Measurements from ENCODE around the gene MUC4.
"Not testable (repeated sequence)": the region's sequence is repeated elsewhere in the genome, so short reads cannot be mapped to it uniquely, and the experiment has no call there.

Gene MUC4

DNA sequence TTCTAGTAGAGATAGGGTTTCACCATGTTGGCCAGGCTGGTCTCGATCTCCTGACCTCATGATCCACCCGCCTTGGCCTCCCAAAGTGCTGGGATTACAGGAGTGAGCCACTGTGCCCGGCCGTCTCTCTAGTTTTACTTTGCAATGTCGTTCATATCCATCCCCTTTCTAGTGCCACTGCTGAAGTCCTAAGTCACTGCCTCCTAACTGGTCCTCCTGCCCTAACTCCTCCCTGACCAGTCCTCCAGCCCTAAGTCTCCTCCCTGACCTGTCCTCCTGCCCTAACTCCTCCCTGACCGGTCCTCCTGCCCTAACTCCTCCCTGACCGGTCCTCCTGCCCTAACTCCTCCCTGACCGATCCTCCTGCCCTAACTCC, 99.2 kb downstream of the MUC4 start:
- not testable (repeated sequence) for DNase-seq

DNA sequence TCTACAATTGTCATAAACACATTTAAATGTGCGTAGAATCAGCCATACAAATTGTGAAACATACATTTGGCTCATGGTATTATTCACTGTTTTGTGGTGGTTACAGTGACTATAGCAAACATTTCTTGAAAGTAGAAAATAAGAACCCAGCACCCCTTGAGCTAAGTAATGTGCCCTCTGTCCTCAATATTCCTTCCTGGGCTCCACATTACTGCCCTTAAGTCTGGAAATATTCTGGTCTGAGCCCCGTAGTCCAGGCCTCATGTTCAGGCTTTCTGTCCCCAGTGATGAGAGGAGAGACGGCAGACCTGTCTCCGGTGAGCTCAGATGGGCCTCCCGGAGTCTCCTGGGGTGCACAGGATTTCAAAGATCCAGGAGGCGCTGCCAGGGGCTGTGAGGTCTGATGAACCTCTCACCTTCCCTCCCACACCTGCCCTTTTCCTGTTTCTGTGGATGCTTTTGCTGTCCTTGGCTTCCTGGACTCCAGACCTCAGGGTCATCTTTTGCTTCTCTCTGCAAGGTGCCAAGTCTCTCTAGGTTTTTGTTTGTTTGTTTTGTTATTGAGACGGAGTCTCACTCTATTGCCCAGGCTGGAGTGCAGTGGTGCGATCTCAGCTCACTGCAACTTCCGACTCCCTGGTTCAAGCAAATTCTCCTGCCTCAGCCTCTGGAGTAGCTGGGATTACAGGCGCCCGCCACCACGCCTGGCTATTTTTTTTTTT, 99.8 kb downstream of the MUC4 start:
- DNase-seq, result no peak

DNA sequence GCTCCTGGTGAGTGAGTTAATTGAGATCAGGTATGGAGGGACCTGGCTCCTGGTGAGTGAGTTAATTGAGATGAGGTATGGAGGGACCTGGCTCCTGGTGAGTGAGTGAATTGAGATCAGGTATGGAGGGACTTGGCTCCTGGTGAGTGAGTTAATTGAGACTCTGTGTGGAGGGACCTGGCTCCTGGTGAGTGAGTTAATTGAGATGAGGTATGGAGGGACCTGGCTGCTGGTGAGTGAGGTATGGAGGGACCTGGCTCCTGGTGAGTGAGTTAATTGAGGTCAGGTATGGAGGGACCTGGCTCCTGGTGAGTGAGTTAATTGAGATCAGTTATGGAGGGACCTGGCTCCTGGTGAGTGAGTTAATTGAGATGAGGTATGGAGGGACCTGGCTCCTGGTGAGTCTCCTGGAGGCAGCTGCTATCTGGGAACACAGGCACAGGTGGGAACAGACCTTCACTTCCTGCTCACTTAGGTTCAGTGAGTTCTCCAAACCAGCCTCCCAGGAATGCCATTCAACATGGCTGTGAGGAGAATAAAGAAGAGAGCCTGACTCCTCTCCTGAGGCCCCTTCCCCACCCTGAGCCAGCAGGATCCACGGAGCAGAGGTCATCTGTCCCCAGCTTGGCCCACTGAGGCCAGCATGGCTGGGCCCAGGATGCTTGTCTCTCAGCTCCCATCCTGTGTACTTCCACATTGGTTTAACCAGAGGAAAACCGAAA, 100.5 kb downstream of the MUC4 start:
- DNase-seq, result not testable (repeated sequence)

DNA sequence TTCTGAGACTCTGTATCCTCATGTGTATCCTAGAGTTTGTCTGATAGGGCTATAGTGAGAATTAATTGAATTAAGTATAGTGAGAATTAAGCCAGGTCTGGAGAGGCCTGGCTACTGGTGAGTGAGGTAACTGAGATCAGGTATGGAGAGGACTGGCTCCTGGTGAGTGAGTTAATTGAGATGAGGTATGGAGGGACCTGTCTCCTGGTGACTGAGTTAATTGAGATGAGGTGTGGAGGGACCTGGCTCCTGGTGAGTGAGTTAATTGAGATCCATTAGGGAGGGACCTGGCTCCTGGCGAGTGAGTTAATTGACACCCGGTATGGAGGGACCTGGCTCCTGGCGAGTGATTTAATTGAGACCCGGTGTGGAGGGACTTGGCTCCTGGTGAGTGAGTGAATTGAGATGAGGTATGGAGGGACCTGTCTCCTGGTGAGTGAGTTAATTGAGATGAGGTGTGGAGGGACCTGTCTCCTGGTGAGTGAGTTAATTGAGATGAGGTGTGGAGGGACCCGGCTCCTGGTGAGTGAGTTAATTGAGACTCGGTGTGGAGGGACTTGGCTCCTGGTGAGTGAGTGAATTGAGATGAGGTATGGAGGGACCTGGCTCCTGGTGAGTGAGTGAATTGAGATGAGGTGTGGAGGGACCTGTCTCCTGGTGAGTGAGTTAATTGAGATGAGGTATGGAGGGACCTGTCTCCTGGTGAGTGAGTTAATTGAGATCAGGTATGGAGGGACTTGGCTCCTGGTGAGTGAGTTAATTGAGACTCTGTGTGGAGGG, 101.4 kb downstream of the MUC4 start:
- DNase-seq, result not testable (repeated sequence)

DNA sequence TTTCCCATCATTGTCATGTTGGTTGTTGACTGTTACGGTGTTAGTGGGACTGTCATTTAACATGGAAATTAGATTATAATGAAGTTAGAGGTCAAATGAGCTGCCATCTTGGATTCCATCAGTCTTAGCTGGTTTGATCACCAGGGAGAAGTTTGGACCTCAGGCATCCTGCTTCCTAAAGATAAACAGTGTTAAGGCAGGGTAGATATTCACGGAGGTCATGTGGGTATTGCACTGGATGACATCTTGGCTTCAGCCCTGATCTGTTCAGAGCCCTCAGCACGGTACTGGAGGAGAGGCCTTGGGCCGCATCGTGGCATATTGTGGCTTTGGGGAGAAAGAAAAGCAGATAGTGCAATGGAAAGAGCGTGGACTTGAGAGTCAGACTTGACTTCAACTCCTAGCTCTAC, 102.0 kb downstream of the MUC4 start:
- no peak for DNase-seq

DNA sequence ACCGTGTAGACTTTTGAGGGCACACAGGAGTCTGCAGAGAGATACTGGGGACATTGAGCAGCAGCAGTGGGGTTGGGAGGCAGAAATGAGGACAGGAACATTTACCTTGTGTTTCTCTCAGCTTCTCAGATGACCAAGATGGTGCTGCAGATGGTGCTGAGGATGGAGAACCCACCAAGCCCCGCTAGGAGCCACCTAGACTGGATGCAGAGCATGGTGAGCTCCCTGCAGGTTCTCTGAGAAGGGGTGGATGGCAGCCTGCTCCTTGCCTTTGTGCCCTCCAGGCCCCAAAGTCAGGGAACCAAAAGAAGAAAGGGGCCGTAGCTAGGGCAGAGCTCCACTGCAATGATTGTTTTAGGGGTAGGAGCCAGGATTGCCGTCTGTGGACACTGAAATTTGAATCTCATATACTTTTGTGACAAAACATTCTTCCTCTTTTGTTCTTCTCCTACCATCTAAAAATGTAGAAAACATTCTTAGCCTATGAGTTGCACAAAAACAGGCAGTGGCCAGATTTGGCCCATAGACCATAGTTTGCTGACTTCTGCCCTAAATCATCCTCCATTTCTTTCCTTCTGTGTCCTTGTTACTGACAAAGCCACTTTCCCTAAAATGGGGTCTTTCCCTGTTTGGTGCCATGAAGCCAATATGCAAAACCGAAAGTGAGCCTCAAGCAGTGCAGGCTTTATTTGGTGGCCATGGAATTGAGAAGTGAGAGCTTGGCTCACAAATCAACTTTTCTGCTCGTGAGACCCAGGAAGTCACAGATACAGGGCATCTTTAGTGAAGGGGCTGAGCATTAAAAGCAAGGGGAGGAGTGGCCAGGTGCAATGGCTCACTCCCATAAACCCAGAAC, 102.9 kb downstream of the MUC4 start:
- no peak for DNase-seq

DNA sequence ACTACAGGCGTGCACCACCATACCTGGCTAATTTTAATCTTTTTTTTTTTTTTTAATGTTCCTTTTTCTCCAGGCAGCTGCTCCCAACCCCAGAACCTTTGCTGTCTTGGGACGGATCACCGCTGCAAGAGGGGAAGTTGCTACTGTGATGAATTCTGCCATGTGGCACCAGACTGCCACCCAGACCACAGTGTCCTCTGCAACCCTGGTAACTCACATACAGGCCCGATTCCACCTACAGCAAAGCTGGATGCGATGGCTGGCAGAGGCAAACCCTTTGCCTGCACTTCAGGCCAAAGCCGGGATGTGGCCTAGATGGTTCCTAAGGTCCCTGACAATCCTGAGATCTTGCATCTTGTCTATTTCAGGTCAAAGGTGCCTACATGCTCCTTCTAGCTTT, 103.7 kb downstream of the MUC4 start:
- DNase-seq, result no peak

DNA sequence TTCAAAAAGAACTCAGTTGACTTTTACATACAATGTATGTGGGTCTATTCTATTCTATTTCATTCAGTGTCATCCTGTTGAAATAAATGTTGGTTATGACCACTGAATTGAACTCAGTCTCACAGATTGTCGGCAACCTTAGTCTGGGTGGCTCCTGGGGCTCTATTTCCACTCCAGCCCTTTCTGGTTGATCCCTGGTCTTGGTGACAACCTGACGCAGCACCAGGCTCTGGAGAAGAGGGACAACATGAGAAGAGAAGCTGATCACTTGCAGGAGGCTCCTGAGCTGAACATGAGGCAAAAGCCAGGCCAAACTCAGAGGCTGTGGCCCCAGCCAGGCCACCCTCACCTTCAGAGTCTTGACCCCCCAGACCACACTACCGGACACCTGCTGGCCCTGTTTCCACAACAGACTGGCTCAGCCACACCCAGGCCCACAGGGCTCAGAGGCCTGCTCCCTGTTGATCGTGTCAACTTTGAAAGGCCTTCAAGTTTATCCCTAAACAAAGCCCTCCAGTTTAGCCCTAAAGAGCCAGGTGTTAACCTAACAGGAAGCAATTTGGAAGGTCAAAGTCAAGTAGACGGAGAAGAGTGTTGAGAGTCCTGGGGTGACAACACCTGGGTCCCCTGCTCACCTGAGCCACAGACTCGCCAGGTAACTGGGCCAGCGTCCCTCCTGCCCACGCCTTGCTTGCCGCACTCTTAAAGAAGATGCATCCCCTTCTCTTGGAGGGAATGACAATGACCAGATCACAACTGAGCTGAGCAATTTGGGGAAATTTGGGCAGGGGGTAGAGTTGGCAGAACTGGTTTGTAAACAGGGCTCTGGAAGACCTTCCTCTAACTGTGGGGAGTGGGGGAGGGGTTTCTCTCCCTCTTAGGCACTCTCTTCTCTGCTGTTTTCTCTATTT, 106.4 kb downstream of the MUC4 start:
- DNase-seq, result no peak

DNA sequence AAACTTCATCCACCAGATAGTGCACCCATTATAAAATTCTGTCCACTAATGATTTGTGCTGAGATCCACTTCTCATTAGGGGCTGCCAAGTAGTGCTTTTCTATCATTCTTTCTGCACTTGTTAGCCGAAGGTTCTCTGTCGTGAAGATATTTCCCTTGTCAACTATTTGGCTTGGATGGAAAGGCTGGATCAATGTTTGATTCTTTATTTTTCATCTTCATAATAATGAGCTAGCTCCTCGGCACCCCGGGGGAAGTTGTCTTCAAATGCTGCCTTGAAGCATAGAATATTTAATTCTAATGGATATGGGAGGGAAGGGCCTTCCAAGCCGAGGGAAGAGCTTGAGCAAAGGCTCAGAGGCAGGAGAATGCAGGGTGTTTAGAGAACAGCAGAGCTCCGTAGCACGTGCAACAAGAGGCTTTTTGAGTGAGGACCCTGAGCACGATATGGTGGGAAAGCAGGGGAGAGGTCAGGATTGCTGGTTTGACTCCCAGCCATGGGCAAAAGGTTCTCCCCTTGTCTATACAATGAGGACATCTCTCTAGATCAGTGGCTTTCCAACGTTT, 107.2 kb downstream of the MUC4 start:
- no peak for DNase-seq

DNA sequence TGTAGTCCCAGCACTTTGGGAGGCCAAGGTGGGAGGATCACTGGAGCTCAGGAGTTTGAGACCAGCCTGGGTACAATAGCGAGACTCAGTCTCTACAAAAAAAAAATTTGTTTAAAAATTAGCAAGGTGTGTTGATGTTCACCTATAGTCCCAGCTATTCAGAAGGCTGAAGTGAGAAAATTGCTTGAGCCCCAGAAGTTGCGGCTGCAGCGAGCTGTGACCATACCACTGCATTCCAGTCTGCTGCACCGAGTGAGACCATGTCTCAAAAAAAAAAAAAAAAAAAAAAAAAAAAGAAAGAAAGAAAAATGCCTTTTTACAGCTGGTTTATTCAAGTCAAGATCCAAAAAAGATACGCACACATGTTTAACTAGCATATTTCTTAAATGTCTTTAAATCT, 108.0 kb downstream of the MUC4 start:
- no peak for DNase-seq

DNA sequence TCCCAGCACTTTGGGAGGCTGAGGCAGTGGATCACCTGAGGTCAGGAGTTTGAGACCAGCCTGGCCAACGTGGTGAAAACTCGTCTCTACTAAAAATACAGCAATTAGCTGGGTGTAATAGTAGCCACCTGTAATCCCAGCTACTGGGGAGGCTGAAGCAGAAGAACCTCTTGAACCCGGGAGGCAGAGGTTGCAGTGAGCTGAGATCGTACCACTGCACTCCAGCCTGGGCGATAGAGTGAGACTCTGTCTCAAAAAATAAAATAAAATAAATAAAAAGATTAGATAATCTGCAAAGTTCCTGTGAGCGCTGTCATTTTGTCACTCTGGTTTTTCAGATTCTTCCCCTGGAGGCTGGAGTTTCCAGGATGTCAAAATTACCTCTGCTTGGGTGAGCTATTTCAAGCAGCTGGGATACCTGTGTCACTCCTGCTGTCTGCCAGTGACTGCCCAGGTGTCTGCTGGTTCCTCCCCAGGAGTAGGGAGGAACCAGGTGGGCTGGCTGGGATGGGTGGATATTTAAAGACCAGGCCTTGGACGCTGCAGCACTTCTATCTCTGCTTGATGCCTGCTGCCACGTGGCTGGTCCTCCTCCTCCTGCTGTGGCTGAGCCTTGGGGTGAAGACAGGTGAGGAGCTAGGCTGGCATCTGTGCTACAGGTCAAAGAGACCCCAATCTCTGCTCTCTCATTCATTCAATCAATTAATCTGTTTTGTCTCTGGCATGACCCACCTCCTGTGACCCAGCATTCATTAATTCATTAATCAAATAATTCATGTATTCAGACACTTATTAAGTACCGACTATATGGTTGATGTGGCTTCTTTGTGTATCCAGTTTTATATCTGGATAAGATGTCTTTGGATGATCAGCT, 110.5 kb downstream of the MUC4 start:
- DNase-seq, result no peak

DNA sequence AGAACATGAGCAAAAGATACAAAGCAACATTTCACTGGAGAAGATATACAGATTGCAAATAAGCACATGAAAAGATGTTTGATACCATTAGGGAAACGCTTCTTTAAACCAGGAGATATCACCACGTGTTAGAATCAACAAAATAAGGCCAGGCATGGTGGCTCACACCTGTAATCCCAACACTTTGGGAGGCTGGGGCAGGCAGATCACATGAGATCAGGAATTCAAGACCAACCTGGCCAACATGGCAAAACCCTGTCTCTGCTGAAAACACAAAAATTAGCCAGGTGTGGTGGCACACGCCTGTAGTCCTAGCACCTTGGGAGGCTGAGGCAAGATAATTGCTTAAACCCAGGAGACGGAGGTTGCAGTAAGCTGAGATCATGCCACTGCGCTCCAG, 111.4 kb downstream of the MUC4 start:
- DNase-seq, result no peak

DNA sequence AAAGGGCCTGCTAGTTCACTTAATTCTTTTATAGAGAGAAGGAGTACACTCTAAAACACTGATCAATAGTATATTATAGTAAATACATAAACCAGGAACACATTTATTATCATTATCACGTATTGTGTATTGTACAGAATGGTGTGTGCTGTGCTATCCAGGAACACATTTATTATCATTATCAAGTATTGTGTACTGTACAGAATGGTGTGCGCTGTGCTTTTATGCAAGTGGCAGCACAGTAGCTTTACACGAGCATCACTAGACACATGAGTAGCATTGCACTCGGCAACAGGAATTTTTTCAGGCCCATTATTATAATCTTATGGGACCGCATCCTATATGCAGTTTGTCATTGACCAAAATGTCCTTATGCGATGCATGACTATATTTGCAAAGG, 111.9 kb downstream of the MUC4 start:
- no peak for DNase-seq

DNA sequence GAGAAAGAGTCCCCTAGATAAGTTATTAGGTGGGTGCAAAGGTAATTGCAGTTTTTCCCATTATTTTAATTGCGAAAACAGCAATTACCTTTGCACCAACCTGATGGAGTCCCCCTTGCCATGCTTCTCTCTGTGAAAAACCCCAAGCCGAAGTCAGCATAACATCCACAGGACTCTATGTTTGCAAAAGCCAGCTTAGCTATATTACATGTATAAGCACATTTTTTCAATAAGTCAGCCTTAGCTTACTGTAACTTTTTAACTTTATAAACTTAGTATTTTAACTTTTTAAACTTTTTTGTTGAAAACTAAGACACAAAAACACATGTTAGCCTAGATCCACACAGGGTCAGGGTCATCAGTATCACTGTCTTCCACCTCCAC, 112.3 kb downstream of the MUC4 start:
- no peak for DNase-seq

DNA sequence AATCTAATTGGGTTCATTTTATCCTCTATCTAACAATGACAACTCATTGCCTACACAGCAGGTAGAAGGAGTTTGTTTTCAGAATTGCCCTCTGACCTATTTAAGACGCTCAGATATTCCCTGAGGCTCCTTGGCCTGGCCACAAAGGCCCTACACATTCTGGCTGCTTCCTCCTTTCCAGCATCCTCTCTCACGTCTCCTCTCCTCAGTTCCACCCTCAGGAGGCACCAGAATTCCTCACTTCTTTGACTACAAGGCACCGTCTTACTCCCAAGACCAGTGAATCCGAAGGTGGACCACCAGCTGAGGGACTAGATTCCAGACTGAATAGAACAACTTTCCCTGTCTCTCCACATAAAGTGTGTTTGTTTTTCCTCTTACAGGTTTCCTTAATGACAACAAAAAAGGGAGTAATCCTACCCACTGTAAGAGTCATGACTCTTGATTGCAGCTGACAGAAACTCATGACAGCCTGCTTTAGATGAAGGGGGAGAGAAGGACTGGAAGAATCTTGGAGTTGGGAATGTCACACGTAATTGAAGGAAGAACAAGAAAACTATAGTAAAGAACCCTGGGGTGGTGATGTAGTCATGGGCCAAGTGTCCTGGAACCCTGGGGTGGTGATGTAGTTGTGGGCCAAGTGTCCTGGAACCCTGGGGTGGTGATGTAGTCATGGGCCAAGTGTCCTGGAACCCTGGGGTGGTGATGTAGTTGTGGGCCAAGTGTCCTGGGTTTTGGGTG, 112.9 kb downstream of the MUC4 start:
- no peak for DNase-seq

DNA sequence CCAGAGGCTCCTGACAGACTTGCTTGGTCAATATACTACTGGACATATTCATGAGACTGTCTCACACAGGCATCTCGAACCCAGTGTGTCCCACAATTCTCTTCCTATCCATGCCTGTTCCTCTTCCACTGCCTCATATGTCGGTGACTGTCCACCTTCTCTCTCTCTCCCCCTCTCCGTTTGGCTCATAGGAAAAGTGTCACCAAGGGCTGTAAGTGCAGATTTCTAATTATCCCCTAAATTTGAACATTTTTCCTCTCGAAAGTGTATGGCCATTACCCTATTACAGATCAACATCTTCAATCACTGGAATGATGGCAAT, 113.4 kb downstream of the MUC4 start:
- no peak for DNase-seq

DNA sequence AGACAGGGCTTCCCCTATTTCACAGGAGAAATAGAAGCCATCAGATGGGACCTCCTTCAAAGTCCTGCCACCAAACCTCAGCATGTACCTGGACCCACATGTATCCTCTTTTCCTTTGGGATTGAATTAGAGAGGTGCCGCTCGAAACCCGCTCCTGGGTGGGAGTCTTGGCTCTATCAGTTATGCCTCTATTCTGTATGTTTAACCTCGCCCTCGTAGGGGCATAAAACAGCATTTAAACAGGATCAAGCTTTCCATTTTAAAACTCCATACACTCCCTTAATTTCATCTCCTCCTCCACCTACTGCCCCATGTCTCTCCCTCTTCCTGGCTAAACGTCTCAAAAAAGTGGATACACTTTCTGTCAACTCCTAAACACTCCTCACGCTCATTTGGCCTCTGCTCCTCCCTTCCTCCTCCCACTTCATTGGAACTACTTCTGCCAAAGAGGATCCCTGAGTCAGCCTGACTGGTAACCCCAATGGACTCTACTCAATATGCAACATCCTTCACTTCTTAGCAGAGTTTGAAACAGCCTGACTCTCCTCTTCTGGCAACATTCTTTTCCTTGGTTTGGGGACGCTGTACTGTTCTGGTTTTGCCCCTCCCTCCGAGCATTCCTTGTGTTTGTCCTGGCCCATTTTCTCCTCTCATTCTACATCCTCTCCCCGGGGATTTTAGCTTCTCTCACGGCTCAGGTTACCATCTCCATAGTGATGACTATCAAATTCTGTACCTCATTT, 114.0 kb downstream of the MUC4 start:
- no peak for DNase-seq
